GM12878 (cell line): ENCODE results near the gene CLEC16A. TPM values are rescaled to one million over a fixed set of nuclear protein-coding genes. Genes with fewer than 3 reads are reported as not detected.
A peak's percentile ranks its signal among the peaks of the same experiment; 100 is the strongest.

Experiments
- BACH1 ChIP-seq: fragments of 450-650 bp; IDR thresholded peaks from 2 replicates; pipeline ENCODE4 v1.6.1; 2017; ENCODE audit warnings: mild to moderate bottlenecking, borderline replicate concordance
- CTCF ChIP-seq, 3 experiments: IDR thresholded peaks in 2 of 3; conservative IDR thresholded peaks in 1 of 3; 2 replicates each; pipeline ENCODE4 v1.5.1; 2011; ENCODE audit warnings: low read depth in 3 of 3, low read length in 3 of 3, mild to moderate bottlenecking in 3 of 3, control low read depth in 2 of 3, moderate library complexity in 2 of 3, inconsistent platforms in 1 of 3, mixed read lengths in 1 of 3; ENCODE audit not compliant: control insufficient read depth in 2 of 3, insufficient read depth in 1 of 3; ENCODE audit errors: extremely low read depth in 1 of 3
- IRF3 ChIP-seq: fragments of 450-650 bp; IDR thresholded peaks from 2 replicates; pipeline ENCODE4 v1.6.1; 2014; ENCODE audit warnings: mild to moderate bottlenecking
- JUNB ChIP-seq: IDR thresholded peaks from 2 replicates; pipeline ENCODE4 v1.6.1; 2016; ENCODE audit warnings: antibody characterized with exemption, mild to moderate bottlenecking
- LARP7 ChIP-seq: fragments of 450-650 bp; IDR thresholded peaks from 2 replicates; pipeline ENCODE4 v1.6.1; 2017; ENCODE audit warnings: mild to moderate bottlenecking
- MYB ChIP-seq: fragments of 150-350 bp; IDR thresholded peaks from 2 replicates; pipeline ENCODE4 v1.6.1; 2014; ENCODE audit warnings: mild to moderate bottlenecking, low read depth, low read length, borderline replicate concordance
- NR2C1 ChIP-seq: fragments of 450-650 bp; IDR thresholded peaks from 2 replicates; pipeline ENCODE4 v1.6.1; 2017; ENCODE audit warnings: antibody characterized with exemption, mild to moderate bottlenecking, moderate library complexity
- RCOR1 ChIP-seq: conservative IDR thresholded peaks from 2 replicates; pipeline ENCODE4 v1.6.1; 2012; ENCODE audit warnings: low read depth, low read length, improper control_type of control experiment
- RELB ChIP-seq: fragments of 450-650 bp; IDR thresholded peaks from 2 replicates; pipeline ENCODE4 v1.6.1; 2017; ENCODE audit warnings: low read depth, mild to moderate bottlenecking, moderate library complexity
- REST ChIP-seq: IDR thresholded peaks from 2 replicates; pipeline ENCODE4 v1.6.1; 2012; ENCODE audit warnings: mild to moderate bottlenecking, low read depth, low read length
- SP1 ChIP-seq: IDR thresholded peaks from one replicate; pipeline ENCODE4 v1.6.1; 2011; ENCODE audit warnings: low read depth, low read length
- SREBF1 ChIP-seq: IDR thresholded peaks from 2 replicates; pipeline ENCODE4 v1.6.1; 2012; ENCODE audit warnings: mild to moderate bottlenecking, low read length
- STAT3 ChIP-seq: IDR thresholded peaks from 2 replicates; pipeline ENCODE4 v1.6.1; 2011; ENCODE audit warnings: low read depth, low read length, improper control_type of control experiment
- WRNIP1 ChIP-seq: IDR thresholded peaks from 2 replicates; pipeline ENCODE4 v1.6.1; 2011; ENCODE audit warnings: low read depth, low read length, improper control_type of control experiment, borderline replicate concordance
- ZBTB33 ChIP-seq: fragments of 450-650 bp; IDR thresholded peaks from 2 replicates; pipeline ENCODE4 v1.6.1; 2017; ENCODE audit warnings: mild to moderate bottlenecking
- ZBTB40 ChIP-seq: fragments of 450-650 bp; IDR thresholded peaks from 2 replicates; pipeline ENCODE4 v1.6.1; 2016; ENCODE audit warnings: mild to moderate bottlenecking, moderate library complexity, borderline replicate concordance
- polyA plus RNA-seq, 11 experiments: library from polyadenylated mRNA; depleted of rRNA in 4 of 11; unstranded in 6 of 11; stranded (reverse) in 5 of 11; fragments of >200 nt; fragmentation: Nextera tagmentation in 4 of 11; fragmentation: Illumina TruSeq in 1 of 11; extraction: Ambion mirVana in 4 of 11; extraction: Trizol in 1 of 11; gene quantifications; 1 replicate in 1 of 11; 2 replicates in 10 of 11; pipeline versions ENCODE4 v1.2.1 to v1.2.3, GENCODE V29; 2011 to 2016; ENCODE audit warnings: inconsistent platforms in 2 of 11, missing spikeins in 2 of 11, low read depth in 1 of 11
- total RNA-seq, 4 experiments: library from RNA; depleted of rRNA in 3 of 4; stranded (reverse); fragments of >200 nt in 3 of 4; fragmentation: Illumina TruSeq in 1 of 4; extraction: Trizol in 1 of 4; gene quantifications; 2 replicates each; pipeline versions ENCODE4 v1.2.1 to v1.2.3, GENCODE V29; 2013 to 2021

CLEC16A gene
- total and polyA plus RNA-seq, 10 of the 15 experiments (the other 5 are each of a cell fraction or from before 2014, with no cell fraction given) = 1.5 to 28.8 (median 19.2) TPM

- TF ChIP-seq ZBTB33 (no peak), SREBF1 (no peak), JUNB (peak; percentile 45; the same call in 1 of the 2 replicates), RELB (peak; percentile 64), BACH1 (no peak), IRF3 (no peak), REST (no peak), CTCF (IDR thresholded peaks at IDR 0.05 in 2 of 3, conservative IDR thresholded peaks at IDR 0.05 in 1 of 3; ENCODE audit: control insufficient read depth in 2 of 3, extremely low read depth in 1 of 3, insufficient read depth in 1 of 3, low read depth in 3 of 3, low read length in 3 of 3) (peak in 1 of 3 experiments; percentile 24; a peak in 1 of 6 replicates), NR2C1 (no peak), RCOR1 (no peak), LARP7 (no peak), SP1 (no peak), ZBTB40 (no peak), STAT3 (no peak), WRNIP1 (no peak), MYB (no peak)
These were observed 155.9 kb downstream of the CLEC16A start (continued) for GRCh38 chr16:11100239-11100750.
